Mesodermal cell (in vitro differentiated cells): ENCODE data around the gene RCBTB1.

ENCODE experiments used
- H3K27ac ChIP-seq: 2 replicates; pipeline ENCODE4 v1.7.0; 2013; ENCODE audit warnings: mild to moderate bottlenecking, low read depth, low read length, moderate library complexity; ENCODE audit not compliant: severe bottlenecking
- H3K36me3 ChIP-seq: 2 replicates; pipeline ENCODE4 v1.7.1; 2013; ENCODE audit warnings: mild to moderate bottlenecking, low read length, moderate library complexity; ENCODE audit not compliant: control insufficient read depth, insufficient read depth
- H3K4me1 ChIP-seq: one replicate; pipeline ENCODE4 v1.7.1; 2013; ENCODE audit warnings: mild to moderate bottlenecking, low read length; ENCODE audit not compliant: insufficient read depth, control insufficient read depth, poor library complexity, severe bottlenecking
- H3K4me3 ChIP-seq: 2 replicates; pipeline ENCODE4 v1.7.0; 2013; ENCODE audit warnings: low read length, control low read depth, mild to moderate bottlenecking; ENCODE audit not compliant: insufficient read depth, poor library complexity, severe bottlenecking; ENCODE audit errors: extremely low read depth
- H3K9me3 ChIP-seq: 2 replicates; pipeline ENCODE4 v1.7.1; 2013; ENCODE audit warnings: mild to moderate bottlenecking, low read length, moderate library complexity; ENCODE audit not compliant: control insufficient read depth
- WGBS, 2 experiments: methylation state at CpG; one replicate each; pipeline ENCODE4 v1.1.5; 2013; ENCODE audit warnings: missing lambda C conversion rate in 2 of 2; ENCODE audit not compliant: insufficient coverage in 2 of 2; 5-methylcytosine and 5-hydroxymethylcytosine counted together

The RCBTB1 gene

DNA sequence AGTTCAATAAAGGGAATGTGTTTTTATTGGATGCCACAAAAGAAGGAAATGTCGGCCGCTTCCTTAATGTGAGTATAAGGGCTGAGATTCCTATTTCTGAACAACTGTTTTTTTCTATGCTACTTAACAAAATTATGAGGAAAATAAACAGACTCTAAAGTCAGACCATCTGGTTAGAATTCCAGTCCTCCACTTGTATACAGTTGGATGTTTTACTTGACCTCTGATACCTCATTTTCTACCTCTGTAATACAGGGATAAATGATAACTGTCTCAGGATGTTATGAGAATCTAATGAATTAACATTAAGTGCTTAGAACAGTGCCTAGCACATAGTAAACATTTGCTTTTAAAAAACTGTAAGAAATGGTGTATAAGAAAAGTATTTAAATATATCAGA, 96.8 kb downstream of the RCBTB1 start:
- no peaks in the 10 kb centered on the region for H3K9me3 ChIP-seq
- no peaks in the 10 kb centered on the region for H3K36me3 ChIP-seq
- H3K4me1 ChIP-seq: no peaks in the 10 kb centered on the region
- no peak overlapping the region for H3K4me3 ChIP-seq
- no peak overlapping the region for H3K27ac ChIP-seq
- WGBS, 2 experiments: no CpG with 5 or more reads among the region's 2 CpGs
